ENCODE results near the gene RPS6KB1.
"Not testable (repeated sequence)": the region's sequence is repeated elsewhere in the genome, so short reads cannot be mapped to it uniquely, and the experiment has no call there.

The RPS6KB1 gene

GRCh38 chr17:59950049-59950448 is 57.1 kb downstream of the RPS6KB1 start:
- no peak overlapping the region for H3K4me2 ChIP-seq
- H3K36me3 ChIP-seq, result peaks cover 50 to 95% (median 77%) of the 10 kb centered on the region in 11 experiments
- peaks cover 0 to 7% (median 3%) of the 10 kb centered on the region in 11 experiments; a peak in 5 of 22 replicates for H4K20me1 ChIP-seq
- H3K9me3 ChIP-seq (replicated peaks in 1 of 11), result no peaks in the 10 kb centered on the region
- H3K27me3 ChIP-seq, result no peaks in the 10 kb centered on the region
- no peak overlapping the region for H3K9ac ChIP-seq
- H3K27ac ChIP-seq, result no peak overlapping the region
- no peak overlapping the region for H3K4me3 ChIP-seq
- no peaks in the 10 kb centered on the region for H3K4me1 ChIP-seq
- TF ChIP-seq Cebpa-rat (IDR thresholded peaks at IDR 0.05), result no peak

DNA sequence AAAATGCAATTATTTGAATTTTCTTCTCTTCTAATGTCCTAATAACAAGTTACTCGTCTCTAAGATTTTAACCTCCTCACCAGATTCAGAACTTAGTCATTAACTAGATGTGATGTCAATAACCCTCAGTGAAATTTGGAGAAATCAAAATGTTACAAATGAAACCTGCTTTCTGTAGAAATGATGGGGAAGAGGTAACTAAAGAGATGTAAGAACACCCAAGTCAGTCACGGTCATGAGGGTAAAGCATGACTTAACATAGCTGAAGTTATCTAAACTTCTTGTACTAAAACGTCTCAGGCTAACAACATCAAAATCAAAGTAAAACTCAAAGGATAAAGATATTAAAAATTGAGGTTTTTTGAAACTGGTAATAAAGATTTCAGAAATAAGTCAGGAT is 61.9 kb downstream of the RPS6KB1 start:
- Histone ChIP-seq H3K4me3 (no peak overlapping the region), H3K9me3 (replicated peaks in 1 of 11) (no peaks in the 10 kb centered on the region), H3K27me3 (no peaks in the 10 kb centered on the region), H3K27ac (no peak overlapping the region), H4K20me1 (peaks cover 0 to 7% (median 0%) of the 10 kb centered on the region in 11 experiments; a peak in 2 of 22 replicates), H3K4me1 (no peaks in the 10 kb centered on the region), H3K4me2 (no peak overlapping the region), H3K9ac (no peak overlapping the region), H3K36me3 (peaks cover 57 to 98% (median 82%) of the 10 kb centered on the region in 11 experiments)
- TF ChIP-seq Cebpa-rat (IDR thresholded peaks at IDR 0.05), result no peak

DNA sequence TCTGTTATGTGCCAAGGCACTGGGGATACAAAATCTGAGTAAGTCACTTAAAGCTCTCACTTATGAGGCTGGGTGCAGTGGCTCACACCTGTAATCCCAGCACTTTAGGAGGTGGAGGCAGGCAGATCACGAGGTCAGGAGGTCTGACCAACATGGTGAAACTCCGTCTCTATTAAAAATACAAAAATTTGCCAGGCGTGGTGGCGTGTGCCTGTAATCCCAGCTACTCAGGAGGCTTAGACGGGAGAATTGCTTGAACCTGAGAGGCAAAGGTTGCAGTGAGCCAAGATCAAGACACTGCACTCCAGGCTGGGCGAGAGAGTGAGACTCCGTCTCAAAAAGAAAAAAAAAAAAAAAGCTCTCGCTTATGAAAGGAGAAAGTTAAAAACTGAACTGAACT is 66.7 kb downstream of the RPS6KB1 start:
- not testable (repeated sequence) for H3K4me2 ChIP-seq; H3K4me3 ChIP-seq; H3K27me3 ChIP-seq; H3K27ac ChIP-seq; H3K9ac ChIP-seq; H3K9me3 ChIP-seq (replicated peaks in 1 of 11)
- Histone ChIP-seq H3K36me3 (peaks cover 40 to 79% (median 61%) of the 10 kb centered on the region in 11 experiments), H3K4me1 (peaks cover 11 to 17% (median 14%) of the 10 kb centered on the region in 10 experiments), H4K20me1 (peaks cover 0 to 25% (median 8%) of the 10 kb centered on the region in 11 experiments; a peak in 9 of 22 replicates)

DNA sequence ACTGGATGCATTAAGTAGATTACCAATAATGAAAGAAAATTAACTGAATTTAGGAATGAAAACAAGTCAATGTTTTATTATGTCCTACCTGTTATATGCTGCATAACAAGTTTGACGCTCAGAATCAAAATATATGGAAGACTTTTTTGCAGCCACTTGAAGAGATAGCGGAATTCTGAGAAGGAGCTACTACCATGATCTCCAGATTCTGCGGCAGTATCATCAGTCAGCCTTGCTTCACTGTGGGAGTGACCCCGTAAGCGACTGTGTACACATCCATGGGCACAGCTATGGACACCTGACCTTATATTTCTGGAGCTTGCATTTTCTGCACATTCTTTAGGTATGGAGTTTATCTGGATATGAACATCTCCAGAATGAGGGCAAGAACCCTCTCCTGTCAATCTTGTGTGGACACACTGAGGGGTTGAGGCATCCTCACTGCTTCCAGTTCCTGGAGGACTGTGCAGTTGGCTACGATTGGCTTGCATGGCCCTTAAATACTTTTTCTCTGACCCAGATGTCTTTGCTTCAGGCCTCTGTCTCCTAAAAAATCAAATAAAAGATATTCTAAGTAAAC is 69.9 kb downstream of the RPS6KB1 start:
- Histone ChIP-seq H3K27ac (no peak overlapping the region), H3K4me2 (peak overlapping the region; percentile 73 to 93 (median 91)), H3K36me3 (peaks cover 13 to 47% (median 29%) of the 10 kb centered on the region in 11 experiments; a peak in 20 of 22 replicates), H3K4me1 (peaks cover 18 to 23% (median 22%) of the 10 kb centered on the region in 10 experiments), H3K27me3 (no peaks in the 10 kb centered on the region), H3K9ac (peak overlapping the region in 6 of 11 experiments; percentile 89 to 95 (median 92); a peak in 7 of 22 replicates), H3K4me3 (peak overlapping the region in 7 of 10 experiments; percentile 68 to 80 (median 73); a peak in 11 of 20 replicates), H3K9me3 (replicated peaks in 1 of 11) (no peaks in the 10 kb centered on the region), H4K20me1 (peaks cover 0 to 20% (median 8%) of the 10 kb centered on the region in 11 experiments; a peak in 9 of 22 replicates)
- no peak for TF ChIP-seq Cebpa-rat (IDR thresholded peaks at IDR 0.05)

DNA sequence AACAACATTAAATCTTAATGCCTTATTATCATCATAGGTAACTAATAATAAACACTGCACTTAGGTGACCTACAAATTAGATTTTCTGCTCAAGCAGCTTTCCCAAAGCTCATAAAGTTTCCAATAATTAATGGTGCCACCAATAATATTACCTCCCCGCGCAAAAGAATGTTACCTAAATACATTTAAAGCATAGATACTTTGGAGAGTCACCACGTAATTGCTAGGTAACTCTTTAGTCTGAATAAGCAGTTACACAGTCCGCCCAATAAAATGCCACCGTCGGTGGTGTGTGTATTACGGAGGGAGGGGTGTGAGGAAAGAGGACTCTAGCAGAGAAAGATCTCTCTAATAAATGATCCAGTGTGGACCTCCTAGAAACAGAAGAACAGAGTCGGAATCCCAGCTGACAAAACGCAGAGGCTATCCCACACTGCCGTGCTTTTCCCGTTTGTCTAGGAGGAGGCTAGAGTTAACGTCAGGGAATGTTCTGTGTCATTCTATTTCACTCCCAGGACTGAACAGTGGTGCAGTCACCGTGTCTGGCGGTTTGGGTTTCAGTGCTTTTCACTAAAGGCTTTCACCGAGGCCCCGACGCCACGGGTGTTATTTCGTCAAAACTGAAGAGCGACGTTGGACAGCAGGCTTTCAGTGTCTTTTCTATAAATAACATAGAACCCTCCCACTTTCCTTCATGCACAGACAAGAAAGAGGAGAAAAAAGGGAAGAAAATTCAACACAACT is 71.0 kb downstream of the RPS6KB1 start:
- H3K4me1 ChIP-seq, result peaks cover 18 to 23% (median 22%) of the 10 kb centered on the region in 10 experiments
- peak overlapping the region; percentile 84 to 95 (median 90) for H3K9ac ChIP-seq
- H3K27me3 ChIP-seq, result no peaks in the 10 kb centered on the region
- H3K36me3 ChIP-seq, result peaks cover 4 to 37% (median 19%) of the 10 kb centered on the region in 11 experiments; a peak in 19 of 22 replicates
- TF ChIP-seq Cebpa-rat (IDR thresholded peaks at IDR 0.05), result no peak
- peak overlapping the region; percentile 68 to 80 (median 74) for H3K4me3 ChIP-seq
- no peaks in the 10 kb centered on the region for H3K9me3 ChIP-seq (replicated peaks in 1 of 11)
- peak overlapping the region; percentile 81 to 95 (median 90) for H3K27ac ChIP-seq
- peaks cover 0 to 18% (median 8%) of the 10 kb centered on the region in 11 experiments; a peak in 9 of 22 replicates for H4K20me1 ChIP-seq
- peak overlapping the region; percentile 73 to 93 (median 91) for H3K4me2 ChIP-seq

DNA sequence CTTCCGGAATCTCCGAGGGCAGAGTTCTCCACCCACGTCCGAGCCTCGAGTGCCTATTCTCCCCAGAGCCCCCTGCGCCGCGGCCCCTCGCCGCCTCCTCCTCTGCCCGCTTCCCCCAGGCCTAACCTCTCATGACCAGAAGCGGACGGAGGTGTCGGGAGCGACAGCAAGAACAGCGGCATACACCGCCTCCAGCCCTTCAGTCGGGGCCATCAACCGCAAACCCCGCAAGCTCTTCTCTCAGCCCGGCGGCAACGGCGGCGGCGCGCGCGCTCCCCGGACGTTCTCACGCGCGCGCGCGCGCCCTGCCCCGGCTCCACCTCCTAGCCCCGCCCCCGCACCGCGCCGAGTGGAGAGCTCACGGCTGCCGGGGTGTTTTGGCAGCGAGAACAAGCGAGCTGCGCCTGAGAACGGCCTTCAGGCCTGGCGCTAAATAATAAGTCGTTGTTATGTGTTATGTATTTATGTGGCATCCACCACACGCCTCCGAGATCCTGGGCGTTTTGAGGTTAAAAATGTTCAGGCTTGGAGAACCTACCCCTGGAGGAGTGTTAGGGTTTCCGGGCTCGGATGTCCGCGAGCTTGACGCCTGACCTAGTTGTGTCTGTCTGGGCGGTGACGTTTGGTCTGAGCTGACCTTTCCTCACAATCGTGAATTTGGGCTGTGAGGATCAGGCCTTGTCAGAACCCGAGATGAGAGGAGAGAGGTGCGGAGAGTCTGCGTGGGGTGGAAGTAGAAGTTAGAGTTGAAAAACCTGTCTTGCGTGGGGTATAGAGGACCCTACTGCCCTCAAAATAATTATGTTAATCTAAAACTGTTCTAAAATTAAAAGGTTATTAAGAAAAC is 71.8 kb downstream of the RPS6KB1 start, which contains the start of gene RNFT1:
Gene RNFT1 (minus strand): TSS at position 259 of the 847 bp plus-strand sequence. CDS start 77 bp downstream, at position 182.
- Histone ChIP-seq H4K20me1 (peaks cover 0 to 18% (median 8%) of the 10 kb centered on the region in 11 experiments; a peak in 9 of 22 replicates), H3K4me3 (peak within 1 kb of the TSS; percentile 68 to 80 (median 74)), H3K27me3 (no peaks in the 10 kb centered on the region), H3K9ac (peak within 1 kb of the TSS; percentile 84 to 95 (median 90)), H3K4me1 (peaks cover 18 to 23% (median 22%) of the 10 kb centered on the region in 10 experiments), H3K9me3 (replicated peaks in 1 of 11) (no peaks in the 10 kb centered on the region), H3K4me2 (peak within 1 kb of the TSS; percentile 73 to 93 (median 91)), H3K36me3 (peaks cover 0 to 29% (median 12%) of the 10 kb centered on the region in 11 experiments; a peak in 17 of 22 replicates), H3K27ac (peak within 1 kb of the TSS; percentile 81 to 95 (median 90))
- no peak for TF ChIP-seq Cebpa-rat (IDR thresholded peaks at IDR 0.05)

- not testable (repeated sequence) for H3K4me3 ChIP-seq; H3K27ac ChIP-seq; H3K27me3 ChIP-seq; H3K9me3 ChIP-seq (replicated peaks in 1 of 11); H3K4me2 ChIP-seq; H3K36me3 ChIP-seq; H3K9ac ChIP-seq; H4K20me1 ChIP-seq; H3K4me1 ChIP-seq
These were observed 78.8 kb downstream of the RPS6KB1 start for GRCh38 chr17:59971771-59972170.

DNA sequence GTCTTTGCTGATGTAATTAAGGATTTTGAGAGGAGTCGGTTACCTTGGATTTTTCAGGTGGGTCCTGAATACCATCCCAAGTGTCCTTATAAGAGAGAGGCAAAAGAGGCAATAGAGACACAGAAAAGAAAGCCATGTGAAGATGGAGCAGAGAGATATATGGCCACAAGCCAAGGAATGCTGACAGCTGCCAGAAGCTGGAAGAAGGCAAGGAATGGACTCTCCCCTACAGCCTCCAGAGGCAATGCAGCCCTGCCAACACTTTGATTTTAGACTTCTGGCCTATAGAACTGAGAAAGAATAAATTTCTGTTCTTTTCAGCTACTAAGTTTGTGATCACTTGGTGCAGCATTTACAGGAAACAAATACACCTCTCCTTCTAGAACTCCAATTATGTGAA is 79.9 kb downstream of the RPS6KB1 start:
- Histone ChIP-seq H3K36me3 (no peaks in the 10 kb centered on the region), H3K4me2 (no peak overlapping the region), H3K4me3 (no peak overlapping the region), H4K20me1 (no peaks in the 10 kb centered on the region), H3K27ac (no peak overlapping the region), H3K27me3 (no peaks in the 10 kb centered on the region), H3K4me1 (no peaks in the 10 kb centered on the region), H3K9me3 (replicated peaks in 1 of 11) (no peaks in the 10 kb centered on the region), H3K9ac (no peak overlapping the region)
- TF ChIP-seq Cebpa-rat (IDR thresholded peaks at IDR 0.05), result no peak

DNA sequence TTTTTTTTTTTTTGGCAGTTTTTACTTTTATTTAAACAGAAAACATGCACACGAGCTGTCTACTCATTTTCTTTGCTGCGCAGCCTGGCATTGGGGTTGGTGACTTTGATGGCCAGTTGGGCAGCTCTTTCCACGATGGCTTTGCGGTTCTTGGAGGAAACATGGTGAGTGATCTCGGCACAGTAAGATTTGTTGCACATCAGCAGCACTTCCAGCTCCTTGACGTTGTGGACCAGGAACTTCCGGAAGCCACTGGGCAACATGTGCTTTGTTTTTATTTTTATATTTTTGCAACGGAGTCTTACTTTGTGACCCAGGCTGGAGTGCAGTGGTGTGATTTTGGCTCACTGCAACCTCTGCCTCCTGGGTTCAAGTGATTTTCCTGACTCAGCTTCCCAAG is 80.6 kb downstream of the RPS6KB1 start:
- H3K27me3 ChIP-seq; H3K4me3 ChIP-seq; H3K4me1 ChIP-seq; H3K36me3 ChIP-seq; H3K4me2 ChIP-seq; H4K20me1 ChIP-seq; H3K9me3 ChIP-seq (replicated peaks in 1 of 11); H3K9ac ChIP-seq; H3K27ac ChIP-seq: not testable (repeated sequence)

- not testable (repeated sequence) for H3K4me3 ChIP-seq; H3K36me3 ChIP-seq; H3K27ac ChIP-seq; H3K27me3 ChIP-seq; H3K4me1 ChIP-seq; H3K9me3 ChIP-seq (replicated peaks in 1 of 11); H3K9ac ChIP-seq; H4K20me1 ChIP-seq; H3K4me2 ChIP-seq
These were observed 82.2 kb downstream of the RPS6KB1 start for GRCh38 chr17:59975166-59975565.

DNA sequence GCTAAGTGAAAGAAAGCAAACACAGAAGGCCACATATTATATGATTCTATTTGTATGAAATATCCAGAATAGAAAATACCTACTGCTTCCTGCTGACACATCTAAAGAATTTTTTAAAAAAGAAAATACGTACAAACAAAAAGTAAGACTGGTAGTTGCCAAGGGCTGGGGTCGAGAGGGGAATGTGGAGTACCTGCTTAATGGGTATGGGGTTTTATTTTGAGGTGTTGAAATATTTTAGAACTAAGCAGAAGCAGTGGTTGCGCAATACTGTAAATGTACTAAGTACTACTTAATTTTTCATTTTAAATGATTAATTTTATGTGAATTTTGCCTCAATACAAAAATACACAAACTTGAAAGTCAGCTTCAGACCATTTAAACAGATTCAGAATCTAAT is 103.7 kb downstream of the RPS6KB1 start:
- not testable (repeated sequence) for H3K9ac ChIP-seq; H3K36me3 ChIP-seq; H3K27me3 ChIP-seq; H3K4me1 ChIP-seq; H3K27ac ChIP-seq; H4K20me1 ChIP-seq; H3K4me2 ChIP-seq; H3K4me3 ChIP-seq; H3K9me3 ChIP-seq (replicated peaks in 1 of 11)

Data from BLaER1 treated with 17β-estradiol and CSF1 and Interleukin-3, amounts not matched to agents 10 nM and 100 nM (cell line).